C4-2B (cell line): ENCODE measurements around the gene TTLL6.

ENCODE experiments used
- ZFX ChIP-seq: fragments of 450-650 bp; IDR thresholded peaks from 2 replicates; pipeline ENCODE4 v1.6.1; 2017
- TF ChIP-seq, protein P1 (sequence below): fragments of 450-650 bp; conservative IDR thresholded peaks from 2 replicates; pipeline ENCODE4 v1.5.1; 2017; ENCODE audit warnings: mild to moderate bottlenecking

DNA sequence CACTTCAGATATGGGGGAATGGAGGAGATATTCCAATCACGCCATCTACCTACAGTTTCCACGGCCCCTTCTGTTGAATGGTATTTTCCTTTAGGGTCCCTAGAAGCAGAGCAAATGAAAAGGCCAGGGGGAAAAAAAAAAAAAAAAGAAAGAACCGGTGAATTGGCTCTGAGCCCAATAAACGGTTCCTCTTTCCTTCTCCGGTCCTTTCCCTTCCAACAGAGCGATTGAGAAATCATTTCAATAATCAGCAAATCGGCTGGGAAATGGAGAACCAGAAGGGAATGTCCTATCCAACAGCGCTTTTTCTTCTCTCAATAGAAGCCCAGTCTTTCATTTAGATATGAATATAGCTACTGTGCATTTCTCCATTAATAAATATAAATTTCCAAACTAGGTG, 61.7 kb downstream of the TTLL6 start:
- TF ChIP-seq, protein P1, sequence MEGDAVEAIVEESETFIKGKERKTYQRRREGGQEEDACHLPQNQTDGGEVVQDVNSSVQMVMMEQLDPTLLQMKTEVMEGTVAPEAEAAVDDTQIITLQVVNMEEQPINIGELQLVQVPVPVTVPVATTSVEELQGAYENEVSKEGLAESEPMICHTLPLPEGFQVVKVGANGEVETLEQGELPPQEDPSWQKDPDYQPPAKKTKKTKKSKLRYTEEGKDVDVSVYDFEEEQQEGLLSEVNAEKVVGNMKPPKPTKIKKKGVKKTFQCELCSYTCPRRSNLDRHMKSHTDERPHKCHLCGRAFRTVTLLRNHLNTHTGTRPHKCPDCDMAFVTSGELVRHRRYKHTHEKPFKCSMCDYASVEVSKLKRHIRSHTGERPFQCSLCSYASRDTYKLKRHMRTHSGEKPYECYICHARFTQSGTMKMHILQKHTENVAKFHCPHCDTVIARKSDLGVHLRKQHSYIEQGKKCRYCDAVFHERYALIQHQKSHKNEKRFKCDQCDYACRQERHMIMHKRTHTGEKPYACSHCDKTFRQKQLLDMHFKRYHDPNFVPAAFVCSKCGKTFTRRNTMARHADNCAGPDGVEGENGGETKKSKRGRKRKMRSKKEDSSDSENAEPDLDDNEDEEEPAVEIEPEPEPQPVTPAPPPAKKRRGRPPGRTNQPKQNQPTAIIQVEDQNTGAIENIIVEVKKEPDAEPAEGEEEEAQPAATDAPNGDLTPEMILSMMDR = no peak
- no peak for TF ChIP-seq ZFX
